GM12878 (cell line): Measurements from ENCODE around the gene ADARB1.

Experiments used
- CBX3 ChIP-seq: fragments of 200-600 bp; sonication (generic); IDR thresholded peaks from 2 replicates; pipeline ENCODE4 v1.6.1; 2016; ENCODE audit warnings: low read depth, borderline replicate concordance
- CTCF ChIP-seq, 3 experiments: IDR thresholded peaks in 2 of 3; conservative IDR thresholded peaks in 1 of 3; 2 replicates each; pipeline ENCODE4 v1.5.1; 2011; ENCODE audit warnings: low read depth in 3 of 3, low read length in 3 of 3, mild to moderate bottlenecking in 3 of 3, control low read depth in 2 of 3, moderate library complexity in 2 of 3, inconsistent platforms in 1 of 3, mixed read lengths in 1 of 3; ENCODE audit not compliant: control insufficient read depth in 2 of 3, insufficient read depth in 1 of 3; ENCODE audit errors: extremely low read depth in 1 of 3
- CUX1 ChIP-seq: IDR thresholded peaks from 2 replicates; pipeline ENCODE4 v1.6.1; 2012; ENCODE audit warnings: improper control_type of control experiment, low read depth, low read length; ENCODE audit not compliant: insufficient replicate concordance
- PRDM15 ChIP-seq: fragments of 450-650 bp; formaldehyde crosslinking; IDR thresholded peaks from 2 replicates; pipeline ENCODE4 v1.4.0; 2020; ENCODE audit warnings: mild to moderate bottlenecking, moderate library complexity
- SMAD1 ChIP-seq: fragments of 450-650 bp; IDR thresholded peaks from 2 replicates; pipeline ENCODE4 v1.6.1; 2018; ENCODE audit warnings: mild to moderate bottlenecking, low read depth; ENCODE audit not compliant: partially characterized antibody
- TBL1XR1 ChIP-seq: IDR thresholded peaks from 2 replicates; pipeline ENCODE4 v1.6.1; 2012; ENCODE audit warnings: low read depth, low read length, improper control_type of control experiment
- ZBTB33 ChIP-seq: fragments of 450-650 bp; IDR thresholded peaks from 2 replicates; pipeline ENCODE4 v1.6.1; 2017; ENCODE audit warnings: mild to moderate bottlenecking

GRCh38 chr21:45076245-45076711 lies 1.9 kb downstream of the ADARB1 start:
- TF ChIP-seq CTCF (IDR thresholded peaks at IDR 0.05 in 2 of 3, conservative IDR thresholded peaks at IDR 0.05 in 1 of 3; ENCODE audit: control insufficient read depth in 2 of 3, extremely low read depth in 1 of 3, insufficient read depth in 1 of 3, low read depth in 3 of 3, low read length in 3 of 3) (no peak), CBX3 (no peak), TBL1XR1 (no peak), ZBTB33 (no peak), PRDM15 (CRISPR knock-in tag) (no peak), SMAD1 (no peak), CUX1 (no peak)
